ENCODE results near the gene HIGD1C. TPM values are rescaled to one million over a fixed set of nuclear protein-coding genes. Genes with fewer than 3 reads are reported as not detected.

The HIGD1C gene
- total RNA-seq, 4 donors from 2014 or later: not detected

- peaks cover 35 to 57% (median 53%) of the 10 kb centered on the region in 4 donors for H3K4me1 ChIP-seq
- DNase-seq (ENCODE audit: extremely low spot score): peak; percentile 97
- peak overlapping the region; percentile 72 to 91 (median 83) for H3K4me3 ChIP-seq
- H3K27me3 ChIP-seq: no peaks in the 10 kb centered on the region
- TF ChIP-seq CTCF (IDR thresholded peaks at IDR 0.05) (no peak), POLR2AphosphoS5 (IDR thresholded peaks at IDR 0.05) (peak; percentile 76)
- no peaks in the 10 kb centered on the region for H3K9me3 ChIP-seq
- peaks cover under 1 to 4% (median 1%) of the 10 kb centered on the region in 4 donors for H3K36me3 ChIP-seq
- H3K27ac ChIP-seq (replicated peaks in 1 of 4): peak overlapping the region; percentile 87 to 91 (median 88)
- WGBS: under 1% methylated on average over 13 of the region's 13 CpGs
- intact Hi-C loops (cut with DNase I): loop anchor here (5.0 kb wide), 3 partner anchors 63 to 157 kb away; no protein-coding TSS in a partner anchor
Measured at GRCh38 chr12:50924439-50925341, 27.7 kb upstream of the HIGD1C start.

GRCh38 chr12:50925342-50925651 lies 27.0 kb upstream of the HIGD1C start:
- H3K27me3 ChIP-seq: no peaks in the 10 kb centered on the region
- WGBS: 17% methylated on average over 7 of the region's 7 CpGs
- intact Hi-C loops (cut with DNase I): loop anchor here (5.0 kb wide), 1 partner anchor 158 kb away; no protein-coding TSS in a partner anchor
- H3K4me3 ChIP-seq: peak overlapping the region; percentile 72 to 91 (median 83)
- no peak for TF ChIP-seq POLR2AphosphoS5 (IDR thresholded peaks at IDR 0.05)
- TF ChIP-seq CTCF (IDR thresholded peaks at IDR 0.05): no peak
- no peak for TF ChIP-seq POLR2A (IDR thresholded peaks at IDR 0.05; ENCODE audit: low read depth)
- TF ChIP-seq EP300 (IDR thresholded peaks at IDR 0.05): no peak
- peaks cover 7 to 10% (median 7%) of the 10 kb centered on the region in 4 donors for H3K36me3 ChIP-seq
- DNase-seq (ENCODE audit: extremely low spot score): no peak
- peaks cover 36 to 63% (median 59%) of the 10 kb centered on the region in 4 donors for H3K4me1 ChIP-seq
- H3K27ac ChIP-seq (replicated peaks in 1 of 4): peak overlapping the region; percentile 87 to 91 (median 88)
- no peaks in the 10 kb centered on the region for H3K9me3 ChIP-seq

GRCh38 chr12:50925920-50926319 lies 26.4 kb upstream of the HIGD1C start:
- Histone ChIP-seq H3K4me1 (peaks cover 36 to 65% (median 64%) of the 10 kb centered on the region in 4 donors), H3K4me3 (peak overlapping the region; percentile 72 to 91 (median 83)), H3K36me3 (peaks cover 13 to 16% (median 14%) of the 10 kb centered on the region in 4 donors), H3K27ac (replicated peaks in 1 of 4) (peak overlapping the region; percentile 87 to 91 (median 88)), H3K27me3 (no peaks in the 10 kb centered on the region), H3K9me3 (no peaks in the 10 kb centered on the region)
- TF ChIP-seq POLR2AphosphoS5 (IDR thresholded peaks at IDR 0.05) (no peak), POLR2A (IDR thresholded peaks at IDR 0.05; ENCODE audit: low read depth) (no peak), EP300 (IDR thresholded peaks at IDR 0.05) (no peak), CTCF (IDR thresholded peaks at IDR 0.05) (no peak)
- intact Hi-C loops (cut with DNase I): loop anchor here (5.0 kb wide), 1 partner anchor 159 kb away; no protein-coding TSS in a partner anchor
- no peak for DNase-seq (ENCODE audit: extremely low spot score)
- 56% methylated on average over 1 of the region's 1 CpG for whole genome bisulfite sequencing

- Histone ChIP-seq H3K36me3 (peaks cover 14 to 21% (median 18%) of the 10 kb centered on the region in 4 donors), H3K4me3 (peak overlapping the region; percentile 72 to 91 (median 83)), H3K27me3 (no peaks in the 10 kb centered on the region), H3K9me3 (no peaks in the 10 kb centered on the region), H3K4me1 (peaks cover 36 to 69% (median 66%) of the 10 kb centered on the region in 4 donors), H3K27ac (replicated peaks in 1 of 4) (peak overlapping the region; percentile 87 to 91 (median 88))
- intact Hi-C loops (cut with DNase I): loop anchor here (5.0 kb wide), 1 partner anchor 159 kb away; no protein-coding TSS in a partner anchor
- 17% methylated on average over 1 of the region's 1 CpG for whole genome bisulfite sequencing
- DNase-seq (ENCODE audit: extremely low spot score): no peak
- TF ChIP-seq POLR2AphosphoS5 (IDR thresholded peaks at IDR 0.05): no peak
- no peak for TF ChIP-seq POLR2A (IDR thresholded peaks at IDR 0.05; ENCODE audit: low read depth)
- no peak for TF ChIP-seq EP300 (IDR thresholded peaks at IDR 0.05)
- no peak for TF ChIP-seq CTCF (IDR thresholded peaks at IDR 0.05)
Measured at GRCh38 chr12:50926415-50926814, 25.9 kb upstream of the HIGD1C start.

All from esophagus muscularis mucosa (tissue), 4 donors.